ENCODE measurements around the gene SRRD. TPM values are rescaled to one million over a fixed set of nuclear protein-coding genes. Genes with fewer than 3 reads are reported as not detected.

SRRD gene
- total and polyA plus RNA-seq, 2 of the 13 experiments (the other 11 are each of a cell fraction or from before 2014, with no cell fraction given): 22.8 to 36.6 TPM

DNA sequence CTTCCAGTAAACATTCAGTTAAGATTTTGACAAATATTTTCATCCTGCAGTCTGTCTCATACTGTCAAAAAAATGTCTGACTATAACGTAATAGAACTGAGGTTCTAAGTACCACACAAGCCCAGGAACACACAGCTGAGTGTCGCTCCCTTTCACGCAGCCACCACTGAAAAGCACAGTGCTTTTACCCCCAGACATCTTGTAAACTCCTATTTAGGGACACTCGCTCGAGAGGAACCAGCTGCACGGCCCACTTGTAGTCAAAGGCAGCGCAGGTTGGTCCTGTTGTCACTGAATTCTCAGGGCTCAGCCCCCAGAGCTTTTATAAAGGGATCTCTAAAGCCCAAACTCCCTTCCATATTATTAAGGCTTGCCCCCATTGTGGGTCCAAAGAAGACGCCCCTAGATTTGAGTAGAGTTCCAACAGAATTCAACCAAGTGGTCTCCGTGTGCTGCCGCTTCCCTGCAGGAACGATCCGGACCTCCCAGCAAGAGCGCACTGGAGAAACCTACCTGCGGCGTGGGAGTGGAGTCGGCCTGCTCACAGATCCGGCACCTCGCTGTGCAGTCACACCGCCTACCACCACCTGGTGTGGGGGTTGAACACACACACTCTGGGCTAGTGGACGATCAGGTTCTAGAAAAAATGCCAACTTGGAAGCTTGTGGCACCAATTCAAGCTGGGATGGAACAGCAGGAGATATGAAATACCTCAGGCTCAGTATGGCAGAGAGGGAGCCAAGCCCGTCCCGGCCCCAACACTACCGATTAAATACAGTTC is 31.3 kb upstream of the SRRD start:
- H3K4me2 ChIP-seq (ENCODE audit: low read depth, low read length): no peak overlapping the region
- 99% methylated on average over 22 of the region's 23 CpGs for WGBS (ENCODE audit: low lambda C conversion rate)
- no peak overlapping the region for H2AFZ ChIP-seq (ENCODE audit: low read length)
- no peak for DNase-seq (ENCODE audit: low spot score)
- FAIRE-seq: no peak
- ChIA-PET CTCF (ENCODE audit: low intra/inter-chr PET ratio, low total read pairs) (no interaction called here), POLR2A (no interaction called here)
- H3K4me1 ChIP-seq (ENCODE audit: insufficient read depth, low read length): no peaks in the 10 kb centered on the region
- no peaks in the 10 kb centered on the region for H3K9me3 ChIP-seq (ENCODE audit: low read length)
- no peak for ATAC-seq
- in situ Hi-C loops (cut with HindIII; ENCODE audit: extremely low pct_ligation_motif_present, low pct_unique_long_range_greater_than_20kb) (no loop called here), intact Hi-C loops (cut with micrococcal nuclease; ENCODE audit: unreplicated experiment) (no loop called here)
- H3K27me3 ChIP-seq (ENCODE audit: control insufficient read depth in 1 of 2, insufficient read depth in 2 of 2, low read length in 2 of 2): no peaks in the 10 kb centered on the region
- no peak overlapping the region for H3K27ac ChIP-seq (ENCODE audit: extremely low read length, insufficient read depth, low read length)
- peaks cover 11 to 41% of the 10 kb centered on the region in 2 experiments for H3K36me3 ChIP-seq (replicated peaks in 1 of 2; ENCODE audit: control insufficient read depth in 1 of 2, insufficient read depth in 2 of 2, low read length in 2 of 2)
- no peak overlapping the region for H3K9ac ChIP-seq (ENCODE audit: insufficient read depth, low read depth, low read length)
- BruUV-seq (replicated peaks): no TSS peak
- H3K79me2 ChIP-seq (ENCODE audit: insufficient read depth, low read length): no peaks in the 10 kb centered on the region
- no peak for TF ChIP-seq ATF1 (CRISPR knock-in tag; IDR thresholded peaks at IDR 0.05)
- TF ChIP-seq, protein P1, sequence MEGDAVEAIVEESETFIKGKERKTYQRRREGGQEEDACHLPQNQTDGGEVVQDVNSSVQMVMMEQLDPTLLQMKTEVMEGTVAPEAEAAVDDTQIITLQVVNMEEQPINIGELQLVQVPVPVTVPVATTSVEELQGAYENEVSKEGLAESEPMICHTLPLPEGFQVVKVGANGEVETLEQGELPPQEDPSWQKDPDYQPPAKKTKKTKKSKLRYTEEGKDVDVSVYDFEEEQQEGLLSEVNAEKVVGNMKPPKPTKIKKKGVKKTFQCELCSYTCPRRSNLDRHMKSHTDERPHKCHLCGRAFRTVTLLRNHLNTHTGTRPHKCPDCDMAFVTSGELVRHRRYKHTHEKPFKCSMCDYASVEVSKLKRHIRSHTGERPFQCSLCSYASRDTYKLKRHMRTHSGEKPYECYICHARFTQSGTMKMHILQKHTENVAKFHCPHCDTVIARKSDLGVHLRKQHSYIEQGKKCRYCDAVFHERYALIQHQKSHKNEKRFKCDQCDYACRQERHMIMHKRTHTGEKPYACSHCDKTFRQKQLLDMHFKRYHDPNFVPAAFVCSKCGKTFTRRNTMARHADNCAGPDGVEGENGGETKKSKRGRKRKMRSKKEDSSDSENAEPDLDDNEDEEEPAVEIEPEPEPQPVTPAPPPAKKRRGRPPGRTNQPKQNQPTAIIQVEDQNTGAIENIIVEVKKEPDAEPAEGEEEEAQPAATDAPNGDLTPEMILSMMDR (CRISPR knock-in tag; IDR thresholded peaks at IDR 0.05): no peak
- TF ChIP-seq, protein P2, sequence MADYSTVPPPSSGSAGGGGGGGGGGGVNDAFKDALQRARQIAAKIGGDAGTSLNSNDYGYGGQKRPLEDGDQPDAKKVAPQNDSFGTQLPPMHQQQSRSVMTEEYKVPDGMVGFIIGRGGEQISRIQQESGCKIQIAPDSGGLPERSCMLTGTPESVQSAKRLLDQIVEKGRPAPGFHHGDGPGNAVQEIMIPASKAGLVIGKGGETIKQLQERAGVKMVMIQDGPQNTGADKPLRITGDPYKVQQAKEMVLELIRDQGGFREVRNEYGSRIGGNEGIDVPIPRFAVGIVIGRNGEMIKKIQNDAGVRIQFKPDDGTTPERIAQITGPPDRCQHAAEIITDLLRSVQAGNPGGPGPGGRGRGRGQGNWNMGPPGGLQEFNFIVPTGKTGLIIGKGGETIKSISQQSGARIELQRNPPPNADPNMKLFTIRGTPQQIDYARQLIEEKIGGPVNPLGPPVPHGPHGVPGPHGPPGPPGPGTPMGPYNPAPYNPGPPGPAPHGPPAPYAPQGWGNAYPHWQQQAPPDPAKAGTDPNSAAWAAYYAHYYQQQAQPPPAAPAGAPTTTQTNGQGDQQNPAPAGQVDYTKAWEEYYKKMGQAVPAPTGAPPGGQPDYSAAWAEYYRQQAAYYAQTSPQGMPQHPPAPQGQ (CRISPR knock-in tag; IDR thresholded peaks at IDR 0.05; ENCODE audit: borderline replicate concordance): no peak
- TF ChIP-seq FOXO1 (CRISPR knock-in tag; IDR thresholded peaks at IDR 0.05): no peak
- no peak for TF ChIP-seq SMYD3 (CRISPR knock-in tag; IDR thresholded peaks at IDR 0.05)
- no peak for TF ChIP-seq FOSL2 (CRISPR knock-in tag; IDR thresholded peaks at IDR 0.05)
- TF ChIP-seq HMG20B (CRISPR knock-in tag; conservative IDR thresholded peaks at IDR 0.05): no peak
- no peak overlapping the region for H3K4me3 ChIP-seq (replicated peaks in 1 of 3; ENCODE audit: insufficient read depth in 1 of 3, low read depth in 2 of 3, low read length in 3 of 3)
- 0 out of 2 replicates have a peak, but pooled peaks cover 2% of the 10 kb centered on the region for H4K20me1 ChIP-seq (ENCODE audit: insufficient read depth, low read length)
